HTR-8/SVneo (cell line): ENCODE results near the gene CCNT1.
"Not testable (repeated sequence)": the region's sequence is repeated elsewhere in the genome, so short reads cannot be mapped to it uniquely, and the experiment has no call there.

Experiments used
- DNase-seq: peaks from one replicate; pipeline ENCODE4 v3.0.0; 2011; ENCODE audit warnings: low spot score, mixed read lengths; ENCODE audit not compliant: insufficient read length
- FAIRE-seq: peaks from 2 replicates; lab custom pipeline; 2011; peaks lifted over from hg19 to GRCh38; lab: Jason Lieb, UNC

Gene CCNT1

DNA sequence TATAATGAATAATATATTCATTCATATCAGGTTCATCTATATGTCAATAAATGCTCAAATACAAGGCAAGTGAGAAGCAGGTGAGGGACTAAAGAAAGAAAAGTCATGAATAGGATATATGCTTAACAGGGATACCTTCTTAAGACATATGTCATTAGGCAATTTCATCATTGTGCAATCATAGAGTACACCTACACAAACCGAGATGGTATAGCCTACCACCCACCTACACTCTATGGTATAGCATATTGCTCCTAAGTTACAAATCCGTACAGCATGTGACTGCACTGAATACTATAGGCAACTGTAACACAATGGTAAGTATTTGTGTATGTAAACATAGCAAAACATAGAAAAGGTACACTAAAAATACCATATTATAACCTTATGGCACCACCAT is 73.5 kb downstream of the CCNT1 start:
- FAIRE-seq (no peak), DNase-seq (no peak)

DNA sequence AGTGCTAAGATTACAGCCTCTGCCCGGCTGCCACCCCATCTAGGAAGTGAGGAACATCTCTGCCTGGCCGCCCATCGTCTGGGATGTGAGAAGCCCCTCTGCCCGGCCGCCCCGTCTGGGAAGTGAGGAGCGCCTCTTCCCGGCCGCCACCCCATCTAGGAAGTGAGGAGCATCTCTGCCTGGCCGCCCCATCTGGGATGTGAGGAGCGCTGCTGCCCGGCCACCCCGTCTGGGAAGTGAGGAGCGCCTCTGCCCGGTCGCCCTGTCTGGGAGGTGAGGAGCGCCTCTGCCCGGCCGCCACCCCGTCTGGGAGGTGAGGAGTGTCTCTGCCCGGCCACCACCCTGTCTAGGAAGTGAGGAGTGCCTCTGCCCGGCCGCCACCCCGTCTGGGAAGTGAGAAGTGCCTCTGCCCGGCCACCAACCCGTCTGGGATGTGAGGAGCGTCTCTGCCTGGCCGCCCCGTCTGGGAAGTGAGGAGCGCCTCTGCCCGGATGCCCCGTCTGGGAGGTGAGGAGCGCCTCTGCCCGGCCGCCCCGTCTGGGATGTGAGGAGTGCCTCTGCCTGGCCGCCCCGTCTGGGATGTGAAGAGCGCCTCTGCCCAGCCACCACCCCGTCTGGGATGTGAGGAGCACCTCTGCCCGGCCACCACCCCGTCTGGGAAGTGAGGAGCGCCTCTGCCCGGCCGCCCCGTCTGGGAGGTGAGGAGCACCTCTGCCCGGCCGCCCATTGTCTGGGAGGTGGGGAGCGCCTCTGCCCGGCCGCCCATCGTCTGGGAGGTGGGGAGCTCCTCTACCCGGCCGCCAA is 74.6 kb downstream of the CCNT1 start:
- DNase-seq, FAIRE-seq: not testable (repeated sequence)

DNA sequence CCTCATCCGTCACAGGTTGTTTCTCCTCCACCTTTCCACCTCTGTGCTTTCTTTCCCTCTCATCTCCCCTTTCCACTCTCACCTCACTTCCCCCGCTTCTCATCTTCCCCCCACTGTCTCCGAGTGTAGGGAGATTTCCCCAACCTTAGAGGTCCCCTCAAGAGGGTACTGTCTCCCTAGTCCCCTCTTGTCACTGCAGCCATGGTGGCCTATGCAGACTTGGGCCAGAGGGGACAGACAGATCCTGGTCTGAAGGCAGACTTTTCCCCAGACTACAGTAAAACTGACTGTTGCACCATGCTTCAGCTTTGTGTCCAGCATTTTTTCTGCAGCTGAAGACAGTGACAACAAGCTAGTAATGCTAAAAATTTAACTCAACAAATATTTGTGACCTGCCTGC is 75.7 kb downstream of the CCNT1 start:
- no peak for DNase-seq
- FAIRE-seq: no peak

DNA sequence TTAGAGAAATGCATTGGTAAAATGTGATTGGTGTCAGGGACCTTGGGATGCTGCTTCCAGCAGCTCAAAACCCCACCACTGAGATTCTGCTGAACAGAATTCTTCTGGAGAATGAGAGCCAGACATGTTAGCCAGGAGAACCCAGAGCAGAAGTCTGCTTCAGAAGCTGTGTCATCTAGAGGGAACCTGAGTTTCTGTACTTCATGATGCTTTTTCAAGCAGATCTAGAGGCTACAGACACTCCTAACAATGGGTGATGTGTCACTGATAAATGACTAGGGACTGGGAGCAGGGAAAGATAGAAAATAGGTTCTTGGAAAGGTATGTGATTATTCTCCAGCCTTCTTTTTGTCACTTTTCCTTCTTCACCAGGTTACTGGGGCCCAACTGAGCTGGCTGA is 76.1 kb downstream of the CCNT1 start:
- DNase-seq (no peak), FAIRE-seq (no peak)
